Measurements from ENCODE around the gene ZMAT5. TPM values are rescaled to one million over a fixed set of nuclear protein-coding genes. Genes with fewer than 3 reads are reported as not detected.

ZMAT5 gene
- total and polyA plus RNA-seq, 9 of the 15 experiments (the other 6 are each of a cell fraction or from before 2014, with no cell fraction given), result 2.0 to 25.2 (median 11.9) TPM

DNA sequence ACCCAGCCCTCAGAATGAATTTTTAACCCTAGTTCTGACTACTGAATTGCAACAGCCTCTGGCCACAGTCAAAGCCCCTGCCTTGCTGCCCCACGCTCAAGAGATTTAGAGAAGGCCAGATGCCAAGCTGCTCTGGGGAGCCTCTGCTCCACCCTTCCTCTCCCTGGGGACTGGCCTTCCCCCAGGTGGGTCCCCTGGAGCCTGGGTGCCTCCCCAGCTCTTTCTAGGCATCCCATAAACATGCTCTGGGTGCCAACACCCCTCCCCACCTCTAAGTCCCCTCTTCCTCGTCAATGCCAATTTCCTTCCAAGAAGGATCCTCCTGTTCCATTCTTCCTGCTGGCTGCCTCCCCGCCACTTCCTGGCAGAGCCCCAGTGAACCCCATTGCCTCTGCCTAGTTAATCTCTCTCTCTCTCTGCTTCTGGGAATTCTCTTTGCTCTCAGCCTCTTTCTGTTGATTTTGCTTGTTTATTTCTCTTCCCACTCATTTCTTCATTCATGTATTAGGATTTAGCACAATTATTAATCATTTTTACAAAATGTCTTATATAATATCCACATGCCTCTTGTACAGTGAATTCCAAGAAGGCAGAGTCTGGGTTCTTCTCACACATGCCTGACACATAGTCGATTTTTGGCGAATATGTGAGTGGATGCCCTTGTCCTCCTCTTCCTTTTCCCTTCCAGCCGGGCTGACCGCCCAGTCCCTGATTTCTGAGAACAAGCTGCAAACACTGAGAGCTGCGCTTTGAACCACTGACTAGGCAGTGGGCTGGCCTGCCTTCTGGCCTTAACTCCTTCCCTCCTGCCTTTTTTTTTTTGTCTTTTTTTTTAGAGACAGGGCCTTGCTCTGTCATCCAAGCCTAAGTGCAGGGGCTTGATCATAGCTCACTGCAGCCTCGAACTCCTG is 17.9 kb upstream of the ZMAT5 start (continued):
- no peak for TF ChIP-seq JUND (IDR thresholded peaks at IDR 0.05; ENCODE audit: borderline replicate concordance, low read depth, low read length)
- TF ChIP-seq JUND (tag; IDR thresholded peaks at IDR 0.05; ENCODE audit: borderline replicate concordance, low read depth, low read length), result no peak
- no peak for TF ChIP-seq DACH1 (IDR thresholded peaks at IDR 0.05; ENCODE audit: partially characterized antibody)
- no peak for TF ChIP-seq DPF2 (IDR thresholded peaks at IDR 0.05)
- no peak for TF ChIP-seq MYBL2 (IDR thresholded peaks at IDR 0.05; ENCODE audit: low read depth)
- no peak for TF ChIP-seq MYBL2 (CRISPR knock-in tag; IDR thresholded peaks at IDR 0.05; ENCODE audit: borderline replicate concordance)
- TF ChIP-seq CCAR2 (IDR thresholded peaks at IDR 0.05; ENCODE audit: low read depth, low read length), result no peak

DNA sequence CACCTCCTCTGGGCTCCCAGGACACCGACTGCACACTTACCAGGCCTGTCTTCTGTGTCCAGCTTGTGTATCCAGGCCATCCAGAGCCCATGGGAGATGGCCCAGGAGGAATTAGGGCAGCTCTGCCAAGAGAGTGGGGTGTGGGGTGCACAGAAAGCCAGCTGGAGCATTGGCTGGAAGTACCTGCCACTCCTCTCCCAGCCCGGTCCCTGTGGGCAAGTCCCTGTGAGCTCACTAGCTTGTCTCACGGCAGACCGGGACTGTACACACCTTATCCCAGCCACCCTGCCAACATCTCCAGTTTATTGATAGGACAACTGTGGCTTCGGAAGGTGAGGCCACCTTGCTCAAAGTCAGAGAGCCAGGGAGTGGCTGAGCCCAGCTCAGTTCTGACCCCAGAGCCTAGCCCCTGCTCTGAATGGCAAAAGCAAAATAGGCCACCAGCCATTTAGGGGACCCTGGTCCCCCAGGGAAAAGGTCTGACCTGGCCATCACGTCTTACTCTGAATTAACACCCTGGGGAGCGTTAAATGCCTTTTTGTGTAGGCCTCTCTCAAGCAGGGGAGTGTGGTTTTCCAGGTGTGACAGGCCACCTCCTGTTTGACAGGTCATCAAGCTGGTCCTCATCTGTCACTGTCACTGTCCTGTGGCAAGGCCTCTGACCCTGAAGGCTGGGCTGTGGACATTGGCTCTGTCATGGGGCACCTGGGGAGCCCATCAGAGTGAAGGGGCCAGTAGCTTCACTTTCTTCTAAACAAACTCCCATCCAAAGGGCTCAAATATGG is 15.4 kb upstream of the ZMAT5 start:
- Histone ChIP-seq H3K4me3 (no peak overlapping the region), H3K79me2 (ENCODE audit: control insufficient read depth, insufficient read depth, low read length) (no peaks in the 10 kb centered on the region), H3K4me1 (replicated peaks in 1 of 2; ENCODE audit: control insufficient read depth in 2 of 2, insufficient read depth in 2 of 2, low read length in 2 of 2) (peaks cover 13 to 18% of the 10 kb centered on the region in 2 experiments), H4K20me1 (replicated peaks; ENCODE audit: control insufficient read depth, insufficient read depth, low read length) (no peaks in the 10 kb centered on the region), H3K9me1 (ENCODE audit: control insufficient read depth, insufficient read depth, low read length) (no peaks in the 10 kb centered on the region), H3K9ac (ENCODE audit: insufficient read depth in 1 of 2, low read depth in 2 of 2, low read length in 2 of 2) (peak overlapping the region in 1 of 2 experiments; percentile 85; a peak in 2 of 4 replicates), H3K9me3 (replicated peaks; ENCODE audit: control insufficient read depth, insufficient read depth, low read depth, low read length) (no peaks in the 10 kb centered on the region), H3K27ac (ENCODE audit: extremely low read depth, low read depth, low read length) (no peak overlapping the region), H3K36me3 (ENCODE audit: control insufficient read depth, insufficient read depth, low read length) (no peaks in the 10 kb centered on the region), H2AFZ (ENCODE audit: low read depth, low read length) (no peak overlapping the region), H3K4me2 (ENCODE audit: insufficient read depth, low read length) (no peak overlapping the region), H3K27me3 (ENCODE audit: control insufficient read depth in 2 of 2, insufficient read depth in 2 of 2, low read length in 2 of 2) (no peaks in the 10 kb centered on the region)
- in situ Hi-C loops (cut with MboI), result no loop called here
- TF ChIP-seq, protein P1, sequence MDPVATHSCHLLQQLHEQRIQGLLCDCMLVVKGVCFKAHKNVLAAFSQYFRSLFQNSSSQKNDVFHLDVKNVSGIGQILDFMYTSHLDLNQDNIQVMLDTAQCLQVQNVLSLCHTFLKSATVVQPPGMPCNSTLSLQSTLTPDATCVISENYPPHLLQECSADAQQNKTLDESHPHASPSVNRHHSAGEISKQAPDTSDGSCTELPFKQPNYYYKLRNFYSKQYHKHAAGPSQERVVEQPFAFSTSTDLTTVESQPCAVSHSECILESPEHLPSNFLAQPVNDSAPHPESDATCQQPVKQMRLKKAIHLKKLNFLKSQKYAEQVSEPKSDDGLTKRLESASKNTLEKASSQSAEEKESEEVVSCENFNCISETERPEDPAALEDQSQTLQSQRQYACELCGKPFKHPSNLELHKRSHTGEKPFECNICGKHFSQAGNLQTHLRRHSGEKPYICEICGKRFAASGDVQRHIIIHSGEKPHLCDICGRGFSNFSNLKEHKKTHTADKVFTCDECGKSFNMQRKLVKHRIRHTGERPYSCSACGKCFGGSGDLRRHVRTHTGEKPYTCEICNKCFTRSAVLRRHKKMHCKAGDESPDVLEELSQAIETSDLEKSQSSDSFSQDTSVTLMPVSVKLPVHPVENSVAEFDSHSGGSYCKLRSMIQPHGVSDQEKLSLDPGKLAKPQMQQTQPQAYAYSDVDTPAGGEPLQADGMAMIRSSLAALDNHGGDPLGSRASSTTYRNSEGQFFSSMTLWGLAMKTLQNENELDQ (CRISPR knock-in tag; IDR thresholded peaks at IDR 0.05; ENCODE audit: borderline replicate concordance), result no peak
- TF ChIP-seq, protein P2, sequence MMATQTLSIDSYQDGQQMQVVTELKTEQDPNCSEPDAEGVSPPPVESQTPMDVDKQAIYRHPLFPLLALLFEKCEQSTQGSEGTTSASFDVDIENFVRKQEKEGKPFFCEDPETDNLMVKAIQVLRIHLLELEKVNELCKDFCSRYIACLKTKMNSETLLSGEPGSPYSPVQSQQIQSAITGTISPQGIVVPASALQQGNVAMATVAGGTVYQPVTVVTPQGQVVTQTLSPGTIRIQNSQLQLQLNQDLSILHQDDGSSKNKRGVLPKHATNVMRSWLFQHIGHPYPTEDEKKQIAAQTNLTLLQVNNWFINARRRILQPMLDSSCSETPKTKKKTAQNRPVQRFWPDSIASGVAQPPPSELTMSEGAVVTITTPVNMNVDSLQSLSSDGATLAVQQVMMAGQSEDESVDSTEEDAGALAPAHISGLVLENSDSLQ (IDR thresholded peaks at IDR 0.05), result 0 out of 2 replicates have a peak, but pooled peaks have one; percentile 63
- TF ChIP-seq MEIS2 (IDR thresholded peaks at IDR 0.05; ENCODE audit: partially characterized antibody), result peak; percentile 67
- no peak for TF ChIP-seq ZNF583 (CRISPR knock-in tag; IDR thresholded peaks at IDR 0.05)
- 63% methylated on average over 4 of the region's 7 CpGs for WGBS (ENCODE audit: insufficient coverage, low coverage, missing lambda C conversion rate)
- DNase-seq (ENCODE audit: extremely low read depth in 1 of 4, low spot score in 3 of 4) (no peak), FAIRE-seq (no peak), ATAC-seq (no peak)
- ChIA-PET POLR2A (interaction anchor here (0.5 to 1.7 kb wide), 3 partner anchors 9 to 830 kb away, joined by 3 to 9 read pairs (median 4); no protein-coding TSS in a partner anchor), CTCF (ENCODE audit: low intra/inter-chr PET ratio) (no interaction called here)
- BruUV-seq (replicated peaks), result no TSS peak
- intact Hi-C loops (cut with micrococcal nuclease), result no loop called here
